GM23338 (cell line): Measurements from ENCODE around the gene CLASRP. TPM values are rescaled to one million over a fixed set of nuclear protein-coding genes. Genes with fewer than 3 reads are reported as not detected.

Source experiments
- EZH2 ChIP-seq: fragments of 200-600 bp; sonication (generic); IDR thresholded peaks from one replicate; pipeline ENCODE4 v1.8.0; 2017; ENCODE audit warnings: antibody characterized with exemption, mild to moderate bottlenecking, low read depth; ENCODE audit not compliant: unreplicated experiment
- EZH2phosphoT487 ChIP-seq: fragments of 200-600 bp; sonication (generic); IDR thresholded peaks from one replicate; pipeline ENCODE4 v1.8.1; 2018; ENCODE audit warnings: antibody characterized with exemption; ENCODE audit not compliant: unreplicated experiment
- POLR2AphosphoS5 ChIP-seq: IDR thresholded peaks from 2 replicates; pipeline ENCODE4 v1.6.1; 2016; ENCODE audit warnings: antibody characterized with exemption, low read depth
- ZNF114 ChIP-seq: fragments of 250-450 bp; sonication (Bioruptor Pico); IDR thresholded peaks from 2 replicates; pipeline ENCODE4 v1.5.0; 2020; ENCODE audit warnings: mild to moderate bottlenecking, moderate library complexity
- polyA plus RNA-seq: library from polyadenylated mRNA; unstranded; fragments of >200 nt; fragmentation: Nextera tagmentation; extraction: Ambion mirVana; gene quantifications from 2 replicates; pipeline ENCODE4 v1.2.1, GENCODE V29; 2016
- total RNA-seq: library from RNA; depleted of rRNA; stranded (reverse); fragments of >200 nt; shearing (Covaris generic); gene quantifications from 2 replicates; pipeline ENCODE4 v1.2.3, GENCODE V29; 2014
- TF ChIP-seq, protein P1 (sequence below): fragments of 250-450 bp; sonication (Bioruptor Pico); IDR thresholded peaks from 2 replicates; pipeline ENCODE4 v1.5.0; 2020; ENCODE audit warnings: mild to moderate bottlenecking, moderate library complexity
- TF ChIP-seq, protein P2 (sequence below): IDR thresholded peaks from one replicate; pipeline ENCODE4 v1.6.1; 2018; ENCODE audit warnings: antibody characterized with exemption; ENCODE audit not compliant: unreplicated experiment
- TF ChIP-seq, protein P3 (sequence below): IDR thresholded peaks from 2 replicates; pipeline ENCODE4 v1.6.1; 2016; ENCODE audit warnings: antibody characterized with exemption

CLASRP gene
- total and polyA plus RNA-seq, 2 experiments from 2014 or later = 27.1 to 78.7 TPM

DNA sequence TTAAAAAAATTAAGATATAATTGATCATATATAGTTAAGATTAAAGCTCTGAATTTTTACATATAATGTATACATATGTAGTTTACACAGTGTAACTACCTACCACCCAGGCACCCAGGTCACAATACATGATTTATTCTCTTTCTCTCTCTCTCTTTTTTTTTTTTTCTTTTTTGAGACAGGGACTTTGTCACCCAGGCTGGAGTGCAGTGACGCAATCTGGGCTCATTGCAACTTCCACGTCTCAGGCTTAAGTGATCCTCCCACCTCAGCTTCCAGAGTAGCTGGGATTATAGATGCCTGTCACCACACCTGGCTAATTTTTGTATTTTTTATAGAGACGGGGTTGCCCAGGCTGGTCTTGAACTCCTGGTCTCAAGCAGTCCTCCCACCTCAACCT lies 18.8 kb upstream of the CLASRP start (continued):
- TF ChIP-seq, protein P1, sequence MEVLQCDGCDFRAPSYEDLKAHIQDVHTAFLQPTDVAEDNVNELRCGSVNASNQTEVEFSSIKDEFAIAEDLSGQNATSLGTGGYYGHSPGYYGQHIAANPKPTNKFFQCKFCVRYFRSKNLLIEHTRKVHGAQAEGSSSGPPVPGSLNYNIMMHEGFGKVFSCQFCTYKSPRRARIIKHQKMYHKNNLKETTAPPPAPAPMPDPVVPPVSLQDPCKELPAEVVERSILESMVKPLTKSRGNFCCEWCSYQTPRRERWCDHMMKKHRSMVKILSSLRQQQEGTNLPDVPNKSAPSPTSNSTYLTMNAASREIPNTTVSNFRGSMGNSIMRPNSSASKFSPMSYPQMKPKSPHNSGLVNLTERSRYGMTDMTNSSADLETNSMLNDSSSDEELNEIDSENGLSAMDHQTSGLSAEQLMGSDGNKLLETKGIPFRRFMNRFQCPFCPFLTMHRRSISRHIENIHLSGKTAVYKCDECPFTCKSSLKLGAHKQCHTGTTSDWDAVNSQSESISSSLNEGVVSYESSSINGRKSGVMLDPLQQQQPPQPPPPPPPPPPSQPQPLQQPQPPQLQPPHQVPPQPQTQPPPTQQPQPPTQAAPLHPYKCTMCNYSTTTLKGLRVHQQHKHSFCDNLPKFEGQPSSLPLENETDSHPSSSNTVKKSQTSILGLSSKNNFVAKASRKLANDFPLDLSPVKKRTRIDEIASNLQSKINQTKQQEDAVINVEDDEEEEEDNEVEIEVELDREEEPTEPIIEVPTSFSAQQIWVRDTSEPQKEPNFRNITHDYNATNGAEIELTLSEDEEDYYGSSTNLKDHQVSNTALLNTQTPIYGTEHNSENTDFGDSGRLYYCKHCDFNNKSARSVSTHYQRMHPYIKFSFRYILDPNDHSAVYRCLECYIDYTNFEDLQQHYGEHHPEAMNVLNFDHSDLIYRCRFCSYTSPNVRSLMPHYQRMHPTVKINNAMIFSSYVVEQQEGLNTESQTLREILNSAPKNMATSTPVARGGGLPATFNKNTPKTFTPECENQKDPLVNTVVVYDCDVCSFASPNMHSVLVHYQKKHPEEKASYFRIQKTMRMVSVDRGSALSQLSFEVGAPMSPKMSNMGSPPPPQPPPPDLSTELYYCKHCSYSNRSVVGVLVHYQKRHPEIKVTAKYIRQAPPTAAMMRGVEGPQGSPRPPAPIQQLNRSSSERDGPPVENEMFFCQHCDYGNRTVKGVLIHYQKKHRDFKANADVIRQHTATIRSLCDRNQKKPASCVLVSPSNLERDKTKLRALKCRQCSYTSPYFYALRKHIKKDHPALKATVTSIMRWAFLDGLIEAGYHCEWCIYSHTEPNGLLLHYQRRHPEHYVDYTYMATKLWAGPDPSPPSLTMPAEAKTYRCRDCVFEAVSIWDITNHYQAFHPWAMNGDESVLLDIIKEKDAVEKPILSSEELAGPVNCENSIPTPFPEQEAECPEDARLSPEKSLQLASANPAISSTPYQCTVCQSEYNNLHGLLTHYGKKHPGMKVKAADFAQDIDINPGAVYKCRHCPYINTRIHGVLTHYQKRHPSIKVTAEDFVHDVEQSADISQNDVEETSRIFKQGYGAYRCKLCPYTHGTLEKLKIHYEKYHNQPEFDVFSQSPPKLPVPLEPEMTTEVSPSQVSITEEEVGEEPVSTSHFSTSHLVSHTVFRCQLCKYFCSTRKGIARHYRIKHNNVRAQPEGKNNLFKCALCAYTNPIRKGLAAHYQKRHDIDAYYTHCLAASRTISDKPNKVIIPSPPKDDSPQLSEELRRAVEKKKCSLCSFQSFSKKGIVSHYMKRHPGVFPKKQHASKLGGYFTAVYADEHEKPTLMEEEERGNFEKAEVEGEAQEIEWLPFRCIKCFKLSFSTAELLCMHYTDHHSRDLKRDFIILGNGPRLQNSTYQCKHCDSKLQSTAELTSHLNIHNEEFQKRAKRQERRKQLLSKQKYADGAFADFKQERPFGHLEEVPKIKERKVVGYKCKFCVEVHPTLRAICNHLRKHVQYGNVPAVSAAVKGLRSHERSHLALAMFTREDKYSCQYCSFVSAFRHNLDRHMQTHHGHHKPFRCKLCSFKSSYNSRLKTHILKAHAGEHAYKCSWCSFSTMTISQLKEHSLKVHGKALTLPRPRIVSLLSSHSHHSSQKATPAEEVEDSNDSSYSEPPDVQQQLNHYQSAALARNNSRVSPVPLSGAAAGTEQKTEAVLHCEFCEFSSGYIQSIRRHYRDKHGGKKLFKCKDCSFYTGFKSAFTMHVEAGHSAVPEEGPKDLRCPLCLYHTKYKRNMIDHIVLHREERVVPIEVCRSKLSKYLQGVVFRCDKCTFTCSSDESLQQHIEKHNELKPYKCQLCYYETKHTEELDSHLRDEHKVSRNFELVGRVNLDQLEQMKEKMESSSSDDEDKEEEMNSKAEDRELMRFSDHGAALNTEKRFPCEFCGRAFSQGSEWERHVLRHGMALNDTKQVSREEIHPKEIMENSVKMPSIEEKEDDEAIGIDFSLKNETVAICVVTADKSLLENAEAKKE (CRISPR knock-in tag) = no peak
- TF ChIP-seq EZH2phosphoT487 = no peak
- TF ChIP-seq, protein P2, sequence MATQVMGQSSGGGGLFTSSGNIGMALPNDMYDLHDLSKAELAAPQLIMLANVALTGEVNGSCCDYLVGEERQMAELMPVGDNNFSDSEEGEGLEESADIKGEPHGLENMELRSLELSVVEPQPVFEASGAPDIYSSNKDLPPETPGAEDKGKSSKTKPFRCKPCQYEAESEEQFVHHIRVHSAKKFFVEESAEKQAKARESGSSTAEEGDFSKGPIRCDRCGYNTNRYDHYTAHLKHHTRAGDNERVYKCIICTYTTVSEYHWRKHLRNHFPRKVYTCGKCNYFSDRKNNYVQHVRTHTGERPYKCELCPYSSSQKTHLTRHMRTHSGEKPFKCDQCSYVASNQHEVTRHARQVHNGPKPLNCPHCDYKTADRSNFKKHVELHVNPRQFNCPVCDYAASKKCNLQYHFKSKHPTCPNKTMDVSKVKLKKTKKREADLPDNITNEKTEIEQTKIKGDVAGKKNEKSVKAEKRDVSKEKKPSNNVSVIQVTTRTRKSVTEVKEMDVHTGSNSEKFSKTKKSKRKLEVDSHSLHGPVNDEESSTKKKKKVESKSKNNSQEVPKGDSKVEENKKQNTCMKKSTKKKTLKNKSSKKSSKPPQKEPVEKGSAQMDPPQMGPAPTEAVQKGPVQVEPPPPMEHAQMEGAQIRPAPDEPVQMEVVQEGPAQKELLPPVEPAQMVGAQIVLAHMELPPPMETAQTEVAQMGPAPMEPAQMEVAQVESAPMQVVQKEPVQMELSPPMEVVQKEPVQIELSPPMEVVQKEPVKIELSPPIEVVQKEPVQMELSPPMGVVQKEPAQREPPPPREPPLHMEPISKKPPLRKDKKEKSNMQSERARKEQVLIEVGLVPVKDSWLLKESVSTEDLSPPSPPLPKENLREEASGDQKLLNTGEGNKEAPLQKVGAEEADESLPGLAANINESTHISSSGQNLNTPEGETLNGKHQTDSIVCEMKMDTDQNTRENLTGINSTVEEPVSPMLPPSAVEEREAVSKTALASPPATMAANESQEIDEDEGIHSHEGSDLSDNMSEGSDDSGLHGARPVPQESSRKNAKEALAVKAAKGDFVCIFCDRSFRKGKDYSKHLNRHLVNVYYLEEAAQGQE = no peak
- no peak for TF ChIP-seq ZNF114 (CRISPR knock-in tag)
- TF ChIP-seq POLR2AphosphoS5 = no peak
- TF ChIP-seq, protein P3, sequence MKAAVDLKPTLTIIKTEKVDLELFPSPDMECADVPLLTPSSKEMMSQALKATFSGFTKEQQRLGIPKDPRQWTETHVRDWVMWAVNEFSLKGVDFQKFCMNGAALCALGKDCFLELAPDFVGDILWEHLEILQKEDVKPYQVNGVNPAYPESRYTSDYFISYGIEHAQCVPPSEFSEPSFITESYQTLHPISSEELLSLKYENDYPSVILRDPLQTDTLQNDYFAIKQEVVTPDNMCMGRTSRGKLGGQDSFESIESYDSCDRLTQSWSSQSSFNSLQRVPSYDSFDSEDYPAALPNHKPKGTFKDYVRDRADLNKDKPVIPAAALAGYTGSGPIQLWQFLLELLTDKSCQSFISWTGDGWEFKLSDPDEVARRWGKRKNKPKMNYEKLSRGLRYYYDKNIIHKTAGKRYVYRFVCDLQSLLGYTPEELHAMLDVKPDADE = no peak
- no peak for TF ChIP-seq EZH2
